Erythroblast (primary cell): ENCODE measurements around the gene KLF13.

Experiments
- GATA1 ChIP-seq: IDR thresholded peaks from 2 replicates; pipeline ENCODE4 v1.6.1; 2011; ENCODE audit warnings: low read depth, mild to moderate bottlenecking, control low read depth, low read length, moderate library complexity
- POLR2A ChIP-seq: IDR thresholded peaks from 2 replicates; pipeline ENCODE4 v1.6.1; 2011; ENCODE audit warnings: mild to moderate bottlenecking, low read length

DNA sequence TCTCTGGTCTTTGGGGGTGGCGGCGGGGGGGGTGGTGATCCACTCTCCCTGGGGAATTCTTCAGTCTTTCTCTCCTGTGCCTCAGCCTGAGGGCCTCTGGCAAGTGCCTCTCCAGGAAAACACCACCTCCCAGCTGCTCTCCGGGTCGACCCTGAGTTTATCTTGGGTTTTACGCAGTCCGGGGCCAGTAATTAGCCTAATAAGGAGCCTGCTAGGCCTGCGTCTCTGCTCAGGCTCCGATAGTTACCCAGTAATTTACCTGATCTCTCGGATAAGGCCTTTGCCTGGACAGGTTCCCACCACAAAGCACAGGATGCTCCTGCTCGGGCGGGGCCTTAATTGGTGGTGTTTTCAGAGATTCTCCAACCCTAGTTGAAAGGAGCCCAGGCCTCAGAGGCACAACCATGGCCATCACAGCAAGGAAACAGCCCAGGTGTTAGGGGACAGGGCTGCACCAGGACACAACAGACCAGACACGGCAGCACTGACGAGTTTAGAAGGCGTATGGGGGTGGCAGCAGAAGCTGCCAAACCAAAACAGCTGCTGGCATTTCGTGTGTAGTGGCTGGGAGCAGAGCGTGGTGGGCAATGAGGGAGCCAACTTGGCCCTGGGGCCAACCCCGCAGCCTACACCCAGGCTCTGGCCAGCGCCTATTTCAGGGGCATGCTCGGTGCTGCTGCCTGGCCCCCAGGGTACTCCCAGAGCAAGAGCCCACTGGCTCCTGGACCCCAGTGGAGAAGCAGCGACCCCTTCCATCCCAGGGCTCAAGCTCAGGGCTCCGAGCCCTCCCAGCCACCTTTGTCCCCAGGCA lies 71.4 kb downstream of the KLF13 start:
- TF ChIP-seq POLR2A (no peak), GATA1 (no peak)
